Mesenteric fat pad (tissue), 1 donor: ENCODE data around the gene SPCS1. TPM values are rescaled to one million over a fixed set of nuclear protein-coding genes. Genes with fewer than 3 reads are reported as not detected.
"Not testable (repeated sequence)": the region's sequence is repeated elsewhere in the genome, so short reads cannot be mapped to it uniquely, and the experiment has no call there.

Experiments
- DNase-seq: peaks from one replicate; pipeline ENCODE4 v3.0.0-alpha.2; 2020; ENCODE audit warnings: low spot score
- long read RNA-seq: library from polyadenylated mRNA; unstranded; transcript quantifications from one replicate; pipeline ENCODE4 v2.0.0, GENCODE V29; 2020
- total RNA-seq: library from RNA; stranded (reverse); fragmentation: NEBNext Ultra II Directional; extraction: Animal tissue kit (Norgen Biotek cat#: 25700); gene quantifications from one replicate; pipeline ENCODE4 v1.2.1, GENCODE V29; 2021
- donor health status: DM: yes; HTN: yes; CAD: no.

The SPCS1 gene
- total RNA-seq: 65.7 TPM
- long read RNA-seq, full-length matches to known transcripts: 71 of 77 reads
- long read RNA-seq, partial matches to known transcripts: 2 of 77 reads
- long read RNA-seq, other reads (novel, unspliced or antisense): 4 of 77 reads

GRCh38 chr3:52705688-52706686, at the start of gene SPCS1, which contains the start of gene GLT8D1:
Gene SPCS1, plus strand, starts transcription at chr3:52706106. Its CDS starts 141 bp downstream, at chr3:52706247.
Gene GLT8D1, minus strand, starts transcription at chr3:52705791. Its CDS starts 5,331 bp downstream, at chr3:52700460.
- peak; percentile 96 for DNase-seq

- DNase-seq: no peak
Observed at GRCh38 chr3:52660046-52660445, 45.9 kb upstream of the SPCS1 start.

GRCh38 chr3:52663098-52663497, 42.8 kb upstream of the SPCS1 start:
- no peak for DNase-seq

- DNase-seq: no peak
Observed at GRCh38 chr3:52670621-52671521, 35.0 kb upstream of the SPCS1 start.

- no peak for DNase-seq
Observed at GRCh38 chr3:52671676-52672075, 34.2 kb upstream of the SPCS1 start.

- not testable (repeated sequence) for DNase-seq
Observed at GRCh38 chr3:52676201-52676600, 29.7 kb upstream of the SPCS1 start.

GRCh38 chr3:52678265-52679198, 27.4 kb upstream of the SPCS1 start:
- no peak for DNase-seq

GRCh38 chr3:52679199-52679538, 26.7 kb upstream of the SPCS1 start:
- DNase-seq: no peak

- DNase-seq: no peak
Observed at GRCh38 chr3:52679811-52680210, 26.1 kb upstream of the SPCS1 start.

- DNase-seq: no peak
Observed at GRCh38 chr3:52681596-52681995, 24.3 kb upstream of the SPCS1 start.

GRCh38 chr3:52682016-52682415, 23.9 kb upstream of the SPCS1 start:
- DNase-seq: no peak

- no peak for DNase-seq
Observed at GRCh38 chr3:52683611-52684010, 22.3 kb upstream of the SPCS1 start.

GRCh38 chr3:52684184-52684583, 21.7 kb upstream of the SPCS1 start:
- no peak for DNase-seq

GRCh38 chr3:52685285-52685708, 20.6 kb upstream of the SPCS1 start:
- peak; percentile 91 for DNase-seq

- peak; percentile 97 for DNase-seq
Observed at GRCh38 chr3:52685709-52686691, 19.9 kb upstream of the SPCS1 start, which contains the start of the genes GNL3 and PBRM1. Gene GNL3, plus strand, starts transcription at chr3:52686032. Its CDS starts 61 bp downstream, at chr3:52686093. Gene PBRM1, minus strand, starts transcription at chr3:52685913.

- no peak for DNase-seq
Observed at GRCh38 chr3:52688266-52688665, 17.6 kb upstream of the SPCS1 start.

GRCh38 chr3:52689151-52689550, 16.8 kb upstream of the SPCS1 start:
- no peak for DNase-seq

GRCh38 chr3:52690560-52690959, 15.3 kb upstream of the SPCS1 start:
- DNase-seq: no peak

GRCh38 chr3:52693071-52693470, 12.8 kb upstream of the SPCS1 start:
- no peak for DNase-seq
